ENCODE results near the gene ZNF560.
"Not testable (repeated sequence)": the region's sequence is repeated elsewhere in the genome, so short reads cannot be mapped to it uniquely, and the experiment has no call there.

ZNF560 gene

DNA sequence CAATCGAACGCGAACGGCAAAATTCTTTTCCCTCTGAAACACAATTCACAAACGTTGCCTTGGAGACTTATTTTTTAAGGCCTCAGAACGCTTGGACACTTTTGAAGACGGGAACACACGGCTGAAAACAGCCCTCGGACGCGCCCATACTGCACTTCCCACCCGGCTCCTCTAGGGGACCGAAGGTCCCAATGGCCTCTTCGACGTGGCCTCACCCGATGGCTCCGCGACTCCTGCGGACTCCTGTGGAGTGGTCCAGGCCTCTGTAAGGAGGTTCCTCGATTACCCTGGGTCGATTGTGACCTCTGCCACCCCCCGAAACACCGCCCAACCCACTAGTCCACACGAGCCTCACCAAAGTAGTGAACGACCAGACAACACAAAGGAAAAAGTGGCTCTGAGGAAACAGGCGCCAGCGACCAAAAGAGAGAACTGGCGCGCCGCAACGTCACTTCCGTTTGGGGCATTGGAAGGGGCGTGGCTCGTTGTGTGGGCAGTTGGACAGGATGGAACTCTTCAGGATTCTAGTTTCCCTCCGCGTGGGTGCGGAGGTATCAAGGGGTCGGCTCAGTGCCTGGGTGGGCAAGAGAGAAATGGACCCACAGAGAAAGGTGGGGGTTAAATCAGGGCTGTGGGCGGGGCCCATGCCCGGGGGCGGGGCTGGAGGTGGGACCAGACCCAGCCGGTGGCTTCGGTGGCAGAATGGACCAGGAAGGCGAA is at the start of gene ZNF560:
Gene ZNF560 (minus strand): TSS at position 434 of the 720 bp plus-strand sequence. CDS start 23,303 bp downstream, outside the sequence.
- DNase-seq (ENCODE audit: low spot score): no peak

DNA sequence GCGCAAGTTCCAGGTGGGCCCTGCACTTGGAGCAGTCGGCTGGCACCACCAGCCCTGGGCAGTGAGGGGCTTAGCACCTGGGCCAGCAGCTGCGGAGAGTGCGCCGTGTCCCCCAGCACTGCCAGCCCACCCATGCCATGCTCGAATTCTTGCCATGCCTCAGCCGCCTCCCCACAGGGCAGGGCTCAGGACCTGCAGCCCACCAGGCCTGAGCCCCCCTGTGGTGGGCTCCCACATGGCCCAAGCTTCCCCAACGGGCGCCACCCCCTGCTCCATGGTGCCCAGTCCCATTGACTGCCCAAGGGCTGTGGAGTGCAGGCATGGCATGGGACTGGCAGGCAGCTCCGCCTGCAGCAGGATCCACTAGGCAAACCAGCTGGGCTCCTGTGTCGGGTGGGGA is 49.5 kb upstream of the ZNF560 start:
- DNase-seq (ENCODE audit: low spot score): no peak

DNA sequence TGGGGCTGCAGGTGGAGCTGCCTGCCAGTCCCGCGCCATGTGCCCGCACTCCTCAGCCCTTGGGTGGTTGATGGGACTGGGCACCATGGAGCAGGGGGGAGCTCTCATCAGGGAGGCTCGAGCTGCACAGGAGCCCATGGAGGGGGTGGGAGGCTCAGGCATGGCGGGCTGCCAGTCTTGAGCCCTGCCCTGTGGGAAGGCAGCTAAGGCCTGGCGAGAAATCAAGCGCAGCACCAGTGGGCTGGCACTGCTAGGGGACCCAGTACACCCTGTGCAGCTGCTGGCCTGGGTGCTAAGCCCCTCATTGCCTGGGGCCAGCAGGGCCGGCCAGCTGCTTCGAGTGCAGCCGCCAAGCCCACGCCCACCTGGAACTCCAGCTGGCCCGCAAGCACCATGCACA is 42.9 kb upstream of the ZNF560 start:
- not testable (repeated sequence) for DNase-seq (ENCODE audit: low spot score)

DNA sequence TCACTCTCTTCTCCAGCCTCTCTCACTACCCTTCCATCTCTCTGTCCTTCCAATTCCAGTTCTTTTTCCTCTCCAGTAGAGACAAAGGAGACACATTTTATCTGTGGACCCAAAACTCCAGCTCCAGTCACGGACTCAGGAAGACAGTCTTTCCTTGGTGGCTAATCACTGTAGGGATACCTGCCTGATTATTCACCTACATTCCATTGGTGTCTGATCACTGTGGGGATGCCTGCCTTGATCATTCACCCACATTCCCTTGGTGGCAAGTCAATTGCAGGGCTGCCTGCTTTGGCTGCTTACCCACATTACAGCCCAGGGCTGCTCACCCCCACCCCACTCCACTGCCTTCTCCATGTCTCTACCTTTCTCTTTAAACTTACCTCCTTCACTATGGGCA is 41.5 kb upstream of the ZNF560 start:
- DNase-seq (ENCODE audit: low spot score): not testable (repeated sequence)

DNA sequence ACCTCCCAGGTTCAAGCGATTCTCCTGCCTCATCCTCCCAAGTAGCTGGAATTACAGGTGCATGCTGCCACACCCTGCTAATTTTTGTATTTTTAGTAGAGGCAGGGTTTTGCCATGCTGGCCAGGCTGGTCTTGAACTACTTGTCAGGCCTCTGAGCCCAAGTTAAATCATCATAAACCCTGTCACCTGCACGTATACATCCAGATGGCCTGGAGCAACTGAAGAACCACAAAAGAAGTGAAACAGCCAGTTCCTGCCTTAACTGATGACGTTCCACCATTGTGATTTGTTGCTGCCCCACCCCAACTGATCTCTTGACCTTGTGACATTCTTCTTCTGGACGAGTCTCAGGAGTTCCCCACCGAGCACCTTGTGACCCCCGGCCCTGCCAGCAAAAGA is 40.8 kb upstream of the ZNF560 start:
- DNase-seq (ENCODE audit: low spot score): not testable (repeated sequence)

DNA sequence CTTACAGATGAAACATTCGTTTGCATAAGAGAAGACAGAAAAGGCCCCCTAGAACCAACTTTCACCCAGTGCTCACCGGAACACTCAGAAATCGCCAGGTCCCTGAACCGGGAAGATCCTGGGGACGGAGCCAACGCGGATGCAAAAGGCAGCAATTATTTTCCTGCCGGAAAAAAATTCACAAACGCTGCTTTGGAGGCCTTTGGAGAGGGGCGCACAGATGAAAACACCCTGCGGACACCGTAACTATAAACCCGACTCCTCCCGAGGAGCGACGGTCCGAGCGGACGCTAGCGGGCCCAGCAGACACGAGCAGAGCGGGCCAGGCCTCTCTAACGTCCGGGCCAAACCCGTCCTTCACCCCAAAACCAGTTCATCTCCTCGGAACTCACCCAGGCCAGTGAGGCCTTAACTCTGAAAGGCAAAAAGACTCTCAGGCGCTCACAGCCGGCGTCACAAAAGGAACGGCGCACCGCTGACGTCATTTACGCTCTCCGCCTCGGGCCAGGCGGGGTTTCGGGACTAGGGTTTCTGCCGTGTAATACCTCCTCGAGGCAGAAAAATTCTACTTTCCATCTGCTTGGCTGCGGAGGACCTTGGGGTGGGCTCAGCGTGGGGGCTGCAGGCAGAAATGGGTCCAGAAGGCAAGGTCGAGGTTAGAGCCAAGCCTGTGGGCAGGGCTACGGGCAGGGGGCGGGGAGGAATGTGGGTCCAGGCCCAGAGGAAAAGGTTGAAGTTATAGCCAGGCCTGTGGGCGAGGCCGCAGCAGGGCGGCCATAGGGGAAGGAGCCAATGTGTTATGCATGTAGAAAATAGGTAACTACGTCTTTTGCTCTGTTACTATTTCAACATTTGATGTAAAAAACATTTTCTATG is 40.0 kb upstream of the ZNF560 start, which contains the start of gene ZNF426:
Gene ZNF426 (minus strand): TSS at position 463 of the 876 bp plus-strand sequence. CDS start 2,413 bp downstream, outside the sequence.
- DNase-seq (ENCODE audit: low spot score): peak; percentile 74

DNA sequence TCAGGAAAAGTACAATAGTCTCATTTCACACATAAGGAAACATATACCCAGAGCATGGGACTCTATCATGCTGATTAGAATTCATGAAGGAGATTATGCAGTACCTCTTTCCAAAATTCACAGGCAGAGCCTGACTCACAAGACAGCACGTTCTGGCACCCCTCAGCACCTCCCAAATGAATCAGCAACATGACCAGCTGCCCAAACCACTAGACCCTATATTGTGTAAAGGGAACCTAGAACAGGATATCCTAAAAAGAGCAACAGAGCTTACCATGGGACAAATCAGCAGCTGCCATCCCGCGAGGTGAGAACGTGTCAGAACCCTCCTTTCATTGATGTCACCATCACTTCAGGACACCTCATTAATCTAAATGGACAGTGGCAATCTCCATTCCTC is 37.5 kb upstream of the ZNF560 start:
- DNase-seq (ENCODE audit: low spot score): no peak

DNA sequence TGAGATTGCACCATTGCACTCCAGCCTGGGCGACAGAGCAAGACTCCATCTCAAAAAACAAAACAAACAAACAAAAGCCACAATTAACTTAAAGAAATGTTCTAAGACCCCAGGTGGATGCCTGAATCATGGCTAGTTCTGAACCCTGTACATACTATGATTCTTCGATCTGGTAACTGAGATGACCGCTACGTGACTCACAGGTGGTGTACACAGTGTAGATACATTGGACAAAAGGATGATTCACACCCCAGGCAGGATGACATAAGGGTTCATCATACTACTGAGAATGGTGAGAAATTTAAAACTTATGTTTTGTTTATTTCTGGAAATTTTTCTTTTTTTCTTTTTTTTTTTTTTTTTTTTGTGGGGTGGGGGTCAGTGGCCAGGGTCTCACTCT is 33.5 kb upstream of the ZNF560 start:
- no peak for DNase-seq (ENCODE audit: low spot score)

DNA sequence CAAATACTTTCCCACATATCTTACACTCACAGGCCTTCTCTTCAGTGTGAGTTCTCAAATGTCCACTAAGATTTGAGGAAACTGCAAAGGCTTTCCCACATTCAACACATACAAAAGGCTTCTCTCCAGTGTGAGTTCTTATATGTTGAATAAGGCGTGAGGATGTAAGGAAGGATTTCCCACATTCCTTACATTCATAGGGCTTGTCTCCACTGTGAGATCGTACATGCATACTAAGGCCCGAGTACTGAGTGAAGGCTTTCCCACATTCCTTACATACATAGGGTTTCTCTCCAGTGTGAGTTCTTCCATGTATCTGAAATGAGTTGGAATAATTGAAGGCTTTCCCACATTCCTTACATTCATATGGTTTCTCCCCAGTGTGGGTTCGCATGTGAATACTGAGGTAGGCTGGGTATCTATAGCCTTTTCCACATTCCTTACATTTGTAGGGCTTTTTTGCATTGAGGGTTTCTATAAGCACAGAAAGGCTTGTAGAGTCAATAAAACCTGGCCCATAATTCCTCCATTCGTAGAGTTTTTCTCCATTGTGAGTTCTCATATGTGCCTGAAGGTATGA is 30.4 kb upstream of the ZNF560 start:
- no peak for DNase-seq (ENCODE audit: low spot score)

DNA sequence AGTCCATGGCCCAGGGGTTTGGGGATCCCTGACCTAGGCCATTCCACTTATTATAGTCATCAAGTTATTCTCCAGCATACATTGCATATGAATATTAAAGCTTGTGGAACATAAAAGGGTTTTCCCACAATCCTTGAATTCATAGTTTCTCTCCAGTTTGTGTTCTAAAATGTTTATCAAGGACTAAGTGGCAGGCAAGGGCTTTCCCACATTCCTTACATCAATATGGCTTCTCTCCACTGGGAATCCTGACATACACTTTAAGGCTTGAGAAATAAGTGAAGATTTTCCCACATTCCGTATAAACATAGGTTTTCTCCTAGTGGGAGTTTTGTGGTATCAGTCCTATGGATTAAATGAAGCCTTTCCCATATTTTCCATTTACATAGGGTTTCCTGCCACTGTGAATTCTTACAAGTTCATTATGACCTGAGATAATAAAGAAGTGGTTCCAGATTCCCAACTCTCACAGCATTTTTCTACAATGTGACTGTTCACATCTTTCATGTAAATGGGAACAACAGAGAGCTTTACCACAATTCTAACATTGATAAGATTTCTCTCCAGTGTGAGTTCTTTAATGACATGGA is 25.6 kb upstream of the ZNF560 start:
- no peak for DNase-seq (ENCODE audit: low spot score)

DNA sequence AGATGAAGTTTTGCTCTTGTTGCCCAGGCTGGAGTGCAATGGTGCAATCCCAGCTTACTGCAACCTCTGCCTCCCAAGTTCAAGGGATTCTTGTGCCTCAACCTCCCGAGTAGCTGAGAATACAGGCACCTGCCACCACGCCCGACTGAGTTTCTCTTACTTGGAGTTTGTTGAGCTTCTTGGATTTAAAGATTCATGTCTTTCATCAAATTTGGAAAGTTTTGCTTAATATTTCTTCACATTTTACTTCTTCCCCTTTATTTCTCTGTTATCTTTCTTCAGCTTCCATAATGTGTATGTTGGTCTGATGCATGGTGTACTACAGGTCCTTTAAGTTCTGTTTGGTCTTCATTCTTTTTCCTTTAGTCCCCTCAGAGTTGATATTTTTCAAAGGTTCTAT is 8.9 kb upstream of the ZNF560 start:
- no peak for DNase-seq (ENCODE audit: low spot score)

DNA sequence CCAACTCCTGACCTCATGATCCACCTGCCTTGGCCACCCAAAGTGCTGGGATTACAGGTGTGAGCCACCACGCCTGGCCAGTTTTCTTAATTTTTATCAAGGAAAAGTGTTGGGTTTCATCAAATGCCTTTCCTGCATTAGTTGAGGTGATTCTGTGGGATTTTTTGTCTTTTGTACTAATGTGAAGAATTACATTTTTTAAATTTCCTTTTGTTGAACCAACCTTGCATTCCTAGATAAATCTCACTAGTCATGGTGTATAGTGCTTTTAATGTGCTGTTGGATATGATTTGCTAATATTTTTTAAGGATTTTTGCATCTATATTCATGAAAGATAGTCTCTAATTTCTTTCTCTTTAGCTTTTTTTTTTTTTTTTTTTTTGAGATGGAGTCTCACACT is 2.4 kb upstream of the ZNF560 start:
- no peak for DNase-seq (ENCODE audit: low spot score)

DNA sequence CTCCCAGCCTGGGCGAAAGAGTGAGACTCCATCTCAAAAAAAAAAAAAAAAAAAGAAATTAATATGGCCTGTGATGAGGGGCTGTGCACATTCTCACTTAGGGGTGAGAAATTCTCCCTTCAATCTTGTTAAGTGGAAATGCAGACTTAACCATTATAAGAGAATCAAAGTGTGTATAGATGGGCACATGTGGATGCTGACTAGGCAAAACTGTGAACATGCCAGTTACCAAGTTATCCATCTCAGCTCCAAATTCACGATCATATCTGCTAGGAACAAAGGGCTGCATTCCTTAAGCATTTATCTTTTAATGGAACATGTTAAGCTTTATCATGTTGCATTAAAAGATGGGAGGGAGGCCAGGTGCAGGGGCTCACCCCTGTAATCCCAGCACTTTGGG is 4.3 kb downstream of the ZNF560 start:
- DNase-seq (ENCODE audit: low spot score): no peak

DNA sequence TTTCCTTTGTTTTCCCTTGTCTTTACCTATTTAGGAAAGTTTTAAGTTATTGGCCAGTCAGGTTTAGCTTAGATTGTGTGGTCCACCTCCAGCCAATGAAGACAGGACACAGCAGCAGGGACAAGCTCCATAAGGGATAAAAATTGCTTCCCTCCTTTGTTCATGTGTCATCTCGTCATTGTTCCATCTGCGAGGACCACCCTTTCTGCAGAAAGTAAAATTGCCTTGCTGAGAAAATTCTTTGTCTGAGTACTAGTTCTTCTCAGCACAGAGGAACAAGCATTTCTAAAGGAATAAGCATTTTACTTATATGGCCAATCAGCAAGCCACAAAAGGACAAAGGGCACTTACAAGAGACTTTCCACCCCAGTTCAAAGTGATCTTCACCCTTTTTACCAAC is 11.4 kb downstream of the ZNF560 start:
- DNase-seq (ENCODE audit: low spot score): no peak

DNA sequence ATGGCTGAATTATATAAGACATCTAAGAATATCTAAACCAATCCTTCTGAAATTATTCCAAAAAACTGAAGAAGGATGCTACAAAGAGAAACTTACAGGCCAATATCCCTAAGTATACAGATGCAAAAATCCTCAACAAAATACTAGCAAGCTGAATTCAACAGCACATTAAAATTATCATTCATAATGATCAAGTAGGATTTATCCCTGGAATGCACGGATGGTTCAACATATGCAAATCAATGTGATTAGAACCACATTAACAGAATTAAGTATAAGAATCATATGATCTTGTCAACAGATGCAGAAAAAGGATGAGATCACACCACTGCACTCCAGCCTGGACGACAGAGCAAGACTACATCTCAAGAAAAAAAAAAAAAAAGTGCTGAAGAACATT is 13.3 kb downstream of the ZNF560 start:
- no peak for DNase-seq (ENCODE audit: low spot score)

DNA sequence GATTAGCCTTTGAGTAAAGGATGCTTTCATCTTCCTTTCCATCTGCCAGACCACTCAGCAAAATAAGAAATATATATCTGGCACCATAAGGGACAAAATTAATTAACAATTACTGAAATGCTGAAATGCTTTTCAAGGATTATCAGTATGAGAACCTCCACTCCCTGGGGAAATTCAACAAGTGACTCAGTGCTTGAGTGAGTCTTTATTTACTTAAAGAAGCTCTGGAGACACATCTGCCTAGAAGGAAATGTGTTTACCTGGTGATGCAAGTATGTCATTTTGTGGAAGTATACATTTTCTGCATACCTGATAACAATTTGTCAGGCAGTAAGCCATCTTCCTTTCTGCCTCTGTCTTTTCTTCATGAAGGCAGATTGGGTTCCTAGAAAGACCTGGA is 23.4 kb downstream of the ZNF560 start:
- no peak for DNase-seq (ENCODE audit: low spot score)

DNA sequence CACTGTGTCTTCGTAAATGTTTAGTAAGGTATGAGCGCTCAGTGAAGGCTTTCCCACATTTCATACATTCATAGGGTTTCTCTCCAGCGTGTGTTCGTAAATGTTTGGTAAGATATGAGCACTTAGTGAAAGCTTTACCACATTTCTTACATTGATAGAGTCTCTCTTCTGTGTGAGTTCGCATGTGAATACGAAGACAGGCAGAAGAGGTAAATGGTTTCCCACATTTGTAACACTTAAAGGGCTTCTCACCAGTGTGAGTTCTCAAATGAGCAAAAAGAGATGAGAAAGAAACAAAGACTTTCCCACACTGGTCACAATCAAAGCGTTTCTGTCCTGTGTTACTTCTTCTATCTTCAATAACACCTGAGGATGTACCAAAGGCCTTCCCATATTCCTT is 31.3 kb downstream of the ZNF560 start:
- DNase-seq (ENCODE audit: low spot score): no peak

DNA sequence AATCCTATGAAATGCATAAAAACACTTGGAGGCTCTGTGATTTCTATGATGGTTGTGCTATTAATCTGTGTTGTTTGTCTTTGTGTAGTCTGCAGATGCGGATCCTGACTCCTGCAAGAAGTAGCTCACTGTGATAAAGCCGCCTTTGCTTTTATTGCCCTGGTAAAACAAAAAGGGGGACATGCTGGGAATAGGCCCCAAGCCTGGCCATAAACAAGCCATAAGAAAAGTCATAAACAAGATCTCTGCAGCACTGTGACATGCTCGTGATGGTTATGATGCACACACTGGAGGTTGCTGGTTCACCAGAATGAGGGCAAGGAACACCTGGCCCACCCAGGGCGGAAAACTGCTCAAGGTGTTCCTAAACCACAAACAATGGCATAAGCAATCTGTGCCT is 36.5 kb downstream of the ZNF560 start:
- no peak for DNase-seq (ENCODE audit: low spot score)

DNA sequence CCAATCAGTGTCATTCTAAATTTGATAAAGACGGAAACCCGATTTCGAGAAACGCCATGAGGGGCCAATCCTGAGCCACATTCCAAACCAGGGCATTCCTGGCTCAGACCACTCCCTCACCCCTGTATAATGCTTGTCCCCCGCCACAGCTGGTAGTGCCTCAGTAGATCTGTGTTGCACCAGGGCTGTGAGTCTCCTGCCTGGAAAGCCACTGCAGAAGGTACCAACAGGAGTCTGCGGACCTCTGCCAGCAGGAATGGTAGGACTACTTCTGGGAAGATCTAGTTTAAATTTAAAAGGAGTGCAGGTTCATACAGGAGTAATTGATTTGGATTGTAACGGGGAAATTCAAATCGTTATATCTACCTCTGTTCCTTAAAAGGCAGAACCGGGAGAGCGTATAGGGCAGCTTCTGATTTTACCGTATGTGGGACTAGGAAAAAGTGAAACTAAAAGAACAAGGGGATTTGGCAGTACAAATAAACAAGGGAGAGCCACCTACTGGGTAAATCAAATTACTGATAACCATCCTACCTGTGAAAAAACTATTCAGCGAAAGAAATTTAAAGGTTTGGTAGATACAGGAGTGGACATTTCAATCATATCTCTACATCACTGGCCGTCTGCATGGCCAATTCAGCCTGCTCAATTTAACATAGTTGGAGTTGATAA is 42.3 kb downstream of the ZNF560 start:
- DNase-seq (ENCODE audit: low spot score): no peak

DNA sequence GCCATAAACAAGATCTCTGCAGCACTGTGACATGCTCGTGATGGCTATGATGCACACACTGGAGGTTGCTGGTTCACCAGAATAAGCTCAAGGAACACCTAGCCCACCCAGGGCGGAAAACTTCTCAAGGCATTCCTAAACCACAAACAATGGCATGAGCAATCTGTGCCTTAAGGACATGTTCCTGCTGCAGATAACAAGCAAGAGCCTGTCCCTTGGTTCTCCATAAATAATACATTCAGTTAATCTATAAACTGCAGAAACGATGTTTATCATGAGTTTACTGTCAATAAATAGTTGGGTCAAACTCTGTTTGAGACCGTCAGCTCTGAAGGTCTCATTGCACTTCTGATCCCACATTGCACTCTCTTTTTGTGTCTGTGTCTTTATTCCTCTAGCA is 44.5 kb downstream of the ZNF560 start:
- no peak for DNase-seq (ENCODE audit: low spot score)

DNA sequence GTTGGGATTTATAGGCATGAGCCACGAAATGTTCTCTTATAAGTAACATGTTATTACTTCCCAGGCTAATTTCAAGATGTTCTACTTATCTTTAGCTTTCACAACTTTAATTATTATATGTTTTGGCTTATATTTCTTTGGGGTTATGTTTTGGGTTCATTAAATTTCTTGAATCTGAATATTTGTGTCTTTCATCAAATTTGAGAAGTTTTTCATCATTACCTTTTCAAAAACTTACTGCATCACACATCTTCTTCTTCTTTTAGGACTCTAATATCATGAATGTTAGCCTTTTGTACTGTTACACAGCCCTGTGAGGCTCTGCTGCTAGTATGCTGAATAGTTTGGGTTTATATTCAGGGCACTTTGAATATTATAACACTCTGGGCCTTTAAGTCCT is 53.4 kb downstream of the ZNF560 start:
- no peak for DNase-seq (ENCODE audit: low spot score)

DNA sequence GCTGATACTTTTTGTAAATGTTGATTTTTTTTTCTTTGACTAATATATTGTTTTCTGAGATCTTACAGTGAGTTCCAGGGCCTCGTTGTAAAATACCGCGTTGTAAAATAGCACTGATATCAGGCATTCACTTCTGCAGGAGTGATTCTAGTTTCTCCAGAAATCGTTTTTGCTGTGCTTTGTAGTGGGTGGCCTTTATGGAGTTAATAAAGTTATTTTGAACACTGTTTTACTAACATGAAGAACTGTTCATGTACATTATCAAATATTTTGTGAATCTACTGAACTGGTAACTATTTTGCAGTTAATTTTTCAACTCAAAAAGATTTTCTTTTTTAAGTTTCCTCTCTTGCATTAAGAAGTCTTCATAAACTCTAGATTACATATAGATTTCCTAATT is 62.1 kb downstream of the ZNF560 start:
- DNase-seq (ENCODE audit: low spot score): no peak
